Measurements from ENCODE around the gene TENM4. TPM values are rescaled to one million over a fixed set of nuclear protein-coding genes. Genes with fewer than 3 reads are reported as not detected.

Gene TENM4
- total RNA-seq, 1 experiment from 2014 or later: 25.0 TPM

DNA sequence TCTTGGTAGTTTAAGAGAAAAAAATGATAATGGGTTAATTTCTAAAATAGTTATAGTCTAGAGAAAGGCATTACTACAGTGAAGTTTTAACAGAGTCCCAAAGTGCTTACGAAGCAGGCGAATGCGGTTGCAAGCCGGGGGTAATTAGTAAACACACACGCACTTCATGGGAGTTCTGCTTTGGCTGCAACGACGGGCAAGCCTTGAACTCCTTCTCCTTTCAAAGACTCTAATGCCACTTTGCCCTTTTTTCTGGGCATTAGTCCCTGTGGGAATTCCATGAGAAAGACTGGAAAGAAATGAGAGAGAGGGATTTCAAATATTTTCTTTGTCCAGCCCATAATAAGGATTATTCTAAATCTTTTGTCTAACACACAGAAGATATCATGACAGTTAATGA is 66.1 kb downstream of the TENM4 start (continued):
- TF ChIP-seq, protein P1, sequence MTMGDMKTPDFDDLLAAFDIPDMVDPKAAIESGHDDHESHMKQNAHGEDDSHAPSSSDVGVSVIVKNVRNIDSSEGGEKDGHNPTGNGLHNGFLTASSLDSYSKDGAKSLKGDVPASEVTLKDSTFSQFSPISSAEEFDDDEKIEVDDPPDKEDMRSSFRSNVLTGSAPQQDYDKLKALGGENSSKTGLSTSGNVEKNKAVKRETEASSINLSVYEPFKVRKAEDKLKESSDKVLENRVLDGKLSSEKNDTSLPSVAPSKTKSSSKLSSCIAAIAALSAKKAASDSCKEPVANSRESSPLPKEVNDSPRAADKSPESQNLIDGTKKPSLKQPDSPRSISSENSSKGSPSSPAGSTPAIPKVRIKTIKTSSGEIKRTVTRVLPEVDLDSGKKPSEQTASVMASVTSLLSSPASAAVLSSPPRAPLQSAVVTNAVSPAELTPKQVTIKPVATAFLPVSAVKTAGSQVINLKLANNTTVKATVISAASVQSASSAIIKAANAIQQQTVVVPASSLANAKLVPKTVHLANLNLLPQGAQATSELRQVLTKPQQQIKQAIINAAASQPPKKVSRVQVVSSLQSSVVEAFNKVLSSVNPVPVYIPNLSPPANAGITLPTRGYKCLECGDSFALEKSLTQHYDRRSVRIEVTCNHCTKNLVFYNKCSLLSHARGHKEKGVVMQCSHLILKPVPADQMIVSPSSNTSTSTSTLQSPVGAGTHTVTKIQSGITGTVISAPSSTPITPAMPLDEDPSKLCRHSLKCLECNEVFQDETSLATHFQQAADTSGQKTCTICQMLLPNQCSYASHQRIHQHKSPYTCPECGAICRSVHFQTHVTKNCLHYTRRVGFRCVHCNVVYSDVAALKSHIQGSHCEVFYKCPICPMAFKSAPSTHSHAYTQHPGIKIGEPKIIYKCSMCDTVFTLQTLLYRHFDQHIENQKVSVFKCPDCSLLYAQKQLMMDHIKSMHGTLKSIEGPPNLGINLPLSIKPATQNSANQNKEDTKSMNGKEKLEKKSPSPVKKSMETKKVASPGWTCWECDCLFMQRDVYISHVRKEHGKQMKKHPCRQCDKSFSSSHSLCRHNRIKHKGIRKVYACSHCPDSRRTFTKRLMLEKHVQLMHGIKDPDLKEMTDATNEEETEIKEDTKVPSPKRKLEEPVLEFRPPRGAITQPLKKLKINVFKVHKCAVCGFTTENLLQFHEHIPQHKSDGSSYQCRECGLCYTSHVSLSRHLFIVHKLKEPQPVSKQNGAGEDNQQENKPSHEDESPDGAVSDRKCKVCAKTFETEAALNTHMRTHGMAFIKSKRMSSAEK (CRISPR knock-in tag; IDR thresholded peaks at IDR 0.05; ENCODE audit: borderline replicate concordance): no peak

DNA sequence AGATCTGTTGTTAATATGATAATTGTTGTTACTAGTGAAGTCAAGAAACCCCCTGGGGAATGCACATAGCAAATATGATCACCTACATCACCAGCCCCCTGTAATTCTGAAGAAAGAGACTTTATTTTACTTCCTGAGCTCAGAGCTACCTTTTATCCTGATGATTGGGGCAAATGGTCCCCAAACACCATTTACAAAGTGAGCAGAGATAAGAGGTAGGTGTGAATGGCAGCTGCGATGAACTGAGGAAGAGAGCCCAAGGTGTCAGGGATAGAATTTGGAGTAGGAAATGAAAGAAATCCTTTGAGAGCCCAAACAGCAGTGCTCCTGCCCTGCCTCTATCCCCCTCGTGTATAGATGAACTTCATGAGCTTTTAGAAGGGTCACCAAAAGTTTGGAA is 69.1 kb downstream of the TENM4 start:
- no peak for DNase-seq (ENCODE audit: low spot score)
- H3K36me3 Mint-ChIP-seq: peaks cover 4% of the 10 kb centered on the region
- peaks cover 3% of the 10 kb centered on the region for H3K9me3 Mint-ChIP-seq
- peaks cover 48% of the 10 kb centered on the region for H3K4me1 Mint-ChIP-seq
- peak overlapping the region; percentile 69; the same call in 1 of the 2 replicates for H3K27ac Mint-ChIP-seq
- TF ChIP-seq GABPB1 (CRISPR knock-in tag; IDR thresholded peaks at IDR 0.05) (no peak), ZNF232 (CRISPR knock-in tag; IDR thresholded peaks at IDR 0.05) (no peak), TEAD1 (CRISPR knock-in tag; IDR thresholded peaks at IDR 0.05) (no peak), FOXK1 (CRISPR knock-in tag; IDR thresholded peaks at IDR 0.05) (no peak), TCF7 (CRISPR knock-in tag; IDR thresholded peaks at IDR 0.05; ENCODE audit: low read depth) (no peak), ZNF219 (CRISPR knock-in tag; IDR thresholded peaks at IDR 0.05; ENCODE audit: borderline replicate concordance) (no peak), ZNF423 (CRISPR knock-in tag; IDR thresholded peaks at IDR 0.05) (no peak)
- TF ChIP-seq, protein P2, sequence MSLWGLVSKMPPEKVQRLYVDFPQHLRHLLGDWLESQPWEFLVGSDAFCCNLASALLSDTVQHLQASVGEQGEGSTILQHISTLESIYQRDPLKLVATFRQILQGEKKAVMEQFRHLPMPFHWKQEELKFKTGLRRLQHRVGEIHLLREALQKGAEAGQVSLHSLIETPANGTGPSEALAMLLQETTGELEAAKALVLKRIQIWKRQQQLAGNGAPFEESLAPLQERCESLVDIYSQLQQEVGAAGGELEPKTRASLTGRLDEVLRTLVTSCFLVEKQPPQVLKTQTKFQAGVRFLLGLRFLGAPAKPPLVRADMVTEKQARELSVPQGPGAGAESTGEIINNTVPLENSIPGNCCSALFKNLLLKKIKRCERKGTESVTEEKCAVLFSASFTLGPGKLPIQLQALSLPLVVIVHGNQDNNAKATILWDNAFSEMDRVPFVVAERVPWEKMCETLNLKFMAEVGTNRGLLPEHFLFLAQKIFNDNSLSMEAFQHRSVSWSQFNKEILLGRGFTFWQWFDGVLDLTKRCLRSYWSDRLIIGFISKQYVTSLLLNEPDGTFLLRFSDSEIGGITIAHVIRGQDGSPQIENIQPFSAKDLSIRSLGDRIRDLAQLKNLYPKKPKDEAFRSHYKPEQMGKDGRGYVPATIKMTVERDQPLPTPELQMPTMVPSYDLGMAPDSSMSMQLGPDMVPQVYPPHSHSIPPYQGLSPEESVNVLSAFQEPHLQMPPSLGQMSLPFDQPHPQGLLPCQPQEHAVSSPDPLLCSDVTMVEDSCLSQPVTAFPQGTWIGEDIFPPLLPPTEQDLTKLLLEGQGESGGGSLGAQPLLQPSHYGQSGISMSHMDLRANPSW (CRISPR knock-in tag; conservative IDR thresholded peaks at IDR 0.05; ENCODE audit: low read depth): no peak
- TF ChIP-seq, protein P3, sequence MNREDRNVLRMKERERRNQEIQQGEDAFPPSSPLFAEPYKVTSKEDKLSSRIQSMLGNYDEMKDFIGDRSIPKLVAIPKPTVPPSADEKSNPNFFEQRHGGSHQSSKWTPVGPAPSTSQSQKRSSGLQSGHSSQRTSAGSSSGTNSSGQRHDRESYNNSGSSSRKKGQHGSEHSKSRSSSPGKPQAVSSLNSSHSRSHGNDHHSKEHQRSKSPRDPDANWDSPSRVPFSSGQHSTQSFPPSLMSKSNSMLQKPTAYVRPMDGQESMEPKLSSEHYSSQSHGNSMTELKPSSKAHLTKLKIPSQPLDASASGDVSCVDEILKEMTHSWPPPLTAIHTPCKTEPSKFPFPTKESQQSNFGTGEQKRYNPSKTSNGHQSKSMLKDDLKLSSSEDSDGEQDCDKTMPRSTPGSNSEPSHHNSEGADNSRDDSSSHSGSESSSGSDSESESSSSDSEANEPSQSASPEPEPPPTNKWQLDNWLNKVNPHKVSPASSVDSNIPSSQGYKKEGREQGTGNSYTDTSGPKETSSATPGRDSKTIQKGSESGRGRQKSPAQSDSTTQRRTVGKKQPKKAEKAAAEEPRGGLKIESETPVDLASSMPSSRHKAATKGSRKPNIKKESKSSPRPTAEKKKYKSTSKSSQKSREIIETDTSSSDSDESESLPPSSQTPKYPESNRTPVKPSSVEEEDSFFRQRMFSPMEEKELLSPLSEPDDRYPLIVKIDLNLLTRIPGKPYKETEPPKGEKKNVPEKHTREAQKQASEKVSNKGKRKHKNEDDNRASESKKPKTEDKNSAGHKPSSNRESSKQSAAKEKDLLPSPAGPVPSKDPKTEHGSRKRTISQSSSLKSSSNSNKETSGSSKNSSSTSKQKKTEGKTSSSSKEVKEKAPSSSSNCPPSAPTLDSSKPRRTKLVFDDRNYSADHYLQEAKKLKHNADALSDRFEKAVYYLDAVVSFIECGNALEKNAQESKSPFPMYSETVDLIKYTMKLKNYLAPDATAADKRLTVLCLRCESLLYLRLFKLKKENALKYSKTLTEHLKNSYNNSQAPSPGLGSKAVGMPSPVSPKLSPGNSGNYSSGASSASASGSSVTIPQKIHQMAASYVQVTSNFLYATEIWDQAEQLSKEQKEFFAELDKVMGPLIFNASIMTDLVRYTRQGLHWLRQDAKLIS (CRISPR knock-in tag; IDR thresholded peaks at IDR 0.05; ENCODE audit: borderline replicate concordance): no peak
- TF ChIP-seq, protein P4, sequence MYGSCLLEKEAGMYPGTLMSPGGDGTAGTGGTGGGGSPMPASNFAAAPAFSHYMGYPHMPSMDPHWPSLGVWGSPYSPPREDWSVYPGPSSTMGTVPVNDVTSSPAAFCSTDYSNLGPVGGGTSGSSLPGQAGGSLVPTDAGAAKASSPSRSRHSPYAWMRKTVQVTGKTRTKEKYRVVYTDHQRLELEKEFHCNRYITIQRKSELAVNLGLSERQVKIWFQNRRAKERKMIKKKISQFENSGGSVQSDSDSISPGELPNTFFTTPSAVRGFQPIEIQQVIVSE (CRISPR knock-in tag; IDR thresholded peaks at IDR 0.05; ENCODE audit: borderline replicate concordance): no peak
- TF ChIP-seq, protein P5, sequence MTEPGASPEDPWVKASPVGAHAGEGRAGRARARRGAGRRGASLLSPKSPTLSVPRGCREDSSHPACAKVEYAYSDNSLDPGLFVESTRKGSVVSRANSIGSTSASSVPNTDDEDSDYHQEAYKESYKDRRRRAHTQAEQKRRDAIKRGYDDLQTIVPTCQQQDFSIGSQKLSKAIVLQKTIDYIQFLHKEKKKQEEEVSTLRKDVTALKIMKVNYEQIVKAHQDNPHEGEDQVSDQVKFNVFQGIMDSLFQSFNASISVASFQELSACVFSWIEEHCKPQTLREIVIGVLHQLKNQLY (CRISPR knock-in tag; IDR thresholded peaks at IDR 0.05): no peak
- TF ChIP-seq, protein P6, sequence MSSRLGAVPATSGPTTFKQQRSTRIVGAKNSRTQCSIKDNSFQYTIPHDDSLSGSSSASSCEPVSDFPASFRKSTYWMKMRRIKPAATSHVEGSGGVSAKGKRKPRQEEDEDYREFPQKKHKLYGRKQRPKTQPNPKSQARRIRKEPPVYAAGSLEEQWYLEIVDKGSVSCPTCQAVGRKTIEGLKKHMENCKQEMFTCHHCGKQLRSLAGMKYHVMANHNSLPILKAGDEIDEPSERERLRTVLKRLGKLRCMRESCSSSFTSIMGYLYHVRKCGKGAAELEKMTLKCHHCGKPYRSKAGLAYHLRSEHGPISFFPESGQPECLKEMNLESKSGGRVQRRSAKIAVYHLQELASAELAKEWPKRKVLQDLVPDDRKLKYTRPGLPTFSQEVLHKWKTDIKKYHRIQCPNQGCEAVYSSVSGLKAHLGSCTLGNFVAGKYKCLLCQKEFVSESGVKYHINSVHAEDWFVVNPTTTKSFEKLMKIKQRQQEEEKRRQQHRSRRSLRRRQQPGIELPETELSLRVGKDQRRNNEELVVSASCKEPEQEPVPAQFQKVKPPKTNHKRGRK (CRISPR knock-in tag; IDR thresholded peaks at IDR 0.05; ENCODE audit: borderline replicate concordance): no peak
- no peak for ATAC-seq
- CTCF ChIA-PET: interaction anchor here (2.5 kb wide), 1 partner anchor 29 kb away, joined by 11 read pairs; no protein-coding TSS in a partner anchor
- POLR2A ChIA-PET: no interaction called here
- H3K4me3 Mint-ChIP-seq: no peak overlapping the region
- H3K27me3 Mint-ChIP-seq (ENCODE audit: low read depth): no peaks in the 10 kb centered on the region

Measured in WTC11 (cell line).